ENCODE results near the gene EXD1. TPM values are rescaled to one million over a fixed set of nuclear protein-coding genes. Genes with fewer than 3 reads are reported as not detected.
"Not testable (repeated sequence)": the region's sequence is repeated elsewhere in the genome, so short reads cannot be mapped to it uniquely, and the experiment has no call there.

EXD1 gene
- total RNA-seq, 1 donor from 2014 or later = not detected

- Mint-ChIP-seq H3K36me3 (ENCODE audit: low read depth) (no peaks in the 10 kb centered on the region), H3K4me3 (no peak overlapping the region), H3K9me3 (peaks cover 2% of the 10 kb centered on the region), H3K27me3 (no peaks in the 10 kb centered on the region), H3K27ac (no peak overlapping the region), H3K4me1 (no peaks in the 10 kb centered on the region)
- ChIA-PET CTCF (no interaction called here), POLR2A (no interaction called here)
- no peak for DNase-seq
- intact Hi-C loops (cut with micrococcal nuclease) = no loop called here
- ATAC-seq (ENCODE audit: low read depth) = no peak
- no peak for TF ChIP-seq CTCF (IDR thresholded peaks at IDR 0.05)
Observed at GRCh38 chr15:41151451-41152005, 79.0 kb downstream of the EXD1 start.

- TF ChIP-seq CTCF (IDR thresholded peaks at IDR 0.05) = no peak
- intact Hi-C loops (cut with micrococcal nuclease) = no loop called here
- POLR2A ChIA-PET = no interaction called here
- no peak overlapping the region for H3K27ac Mint-ChIP-seq
- DNase-seq (no peak), ATAC-seq (ENCODE audit: low read depth) (no peak)
- peaks cover 2% of the 10 kb centered on the region for H3K9me3 Mint-ChIP-seq
- H3K27me3 Mint-ChIP-seq = no peaks in the 10 kb centered on the region
- H3K4me1 Mint-ChIP-seq = no peaks in the 10 kb centered on the region
- no peak overlapping the region for H3K4me3 Mint-ChIP-seq
- CTCF ChIA-PET = no interaction called here
- no peaks in the 10 kb centered on the region for H3K36me3 Mint-ChIP-seq (ENCODE audit: low read depth)
Observed at GRCh38 chr15:41150279-41150678, 80.3 kb downstream of the EXD1 start.

DNA sequence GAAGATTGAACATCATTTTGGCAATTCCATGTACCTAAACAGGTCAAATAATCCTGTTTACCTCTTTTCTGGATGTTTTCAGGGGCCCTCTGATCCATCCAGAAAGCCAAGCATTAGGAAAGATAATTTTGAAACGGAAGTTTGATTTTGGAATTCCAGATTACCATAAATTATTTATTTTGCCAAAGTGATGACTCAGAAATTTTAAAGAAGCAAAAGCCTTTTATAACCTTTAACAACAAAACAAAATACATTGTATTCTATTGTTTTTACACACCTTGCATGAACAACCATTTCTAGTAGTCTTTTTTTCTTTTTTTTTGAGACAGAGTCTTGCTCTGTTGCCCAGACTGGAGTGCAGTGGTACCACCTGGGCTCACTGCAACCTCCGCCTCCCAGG, 82.5 kb downstream of the EXD1 start:
- no peak for TF ChIP-seq CTCF (IDR thresholded peaks at IDR 0.05)
- ATAC-seq (ENCODE audit: low read depth) (no peak), DNase-seq (no peak)
- Mint-ChIP-seq H3K27ac (no peak overlapping the region), H3K4me1 (no peaks in the 10 kb centered on the region), H3K9me3 (peaks cover 2% of the 10 kb centered on the region), H3K4me3 (no peak overlapping the region), H3K36me3 (ENCODE audit: low read depth) (no peaks in the 10 kb centered on the region), H3K27me3 (no peaks in the 10 kb centered on the region)
- CTCF ChIA-PET = no interaction called here
- intact Hi-C loops (cut with micrococcal nuclease) = no loop called here
- POLR2A ChIA-PET = no interaction called here

DNA sequence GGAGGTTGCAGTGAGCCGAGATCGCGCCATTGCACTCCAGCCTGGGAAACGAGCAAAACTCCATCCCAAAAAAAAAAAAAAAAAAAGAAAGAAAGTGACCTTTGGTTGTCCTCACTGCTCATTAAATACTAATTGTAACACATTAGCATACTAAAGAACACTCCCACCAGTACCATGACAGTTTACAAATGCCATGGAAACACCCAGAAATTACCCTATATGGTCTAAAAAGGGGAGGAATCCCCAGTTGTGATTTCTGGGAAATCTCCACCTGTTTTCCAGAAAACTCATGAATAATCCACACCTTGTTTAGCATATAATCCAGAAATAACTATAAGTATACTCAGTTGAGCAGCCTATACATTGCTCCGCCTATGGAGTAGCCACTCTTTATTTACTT, 90.9 kb downstream of the EXD1 start:
- ChIA-PET POLR2A (no interaction called here), CTCF (no interaction called here)
- no peak overlapping the region for H3K4me3 Mint-ChIP-seq
- H3K36me3 Mint-ChIP-seq (ENCODE audit: low read depth) = no peaks in the 10 kb centered on the region
- ATAC-seq (ENCODE audit: low read depth) (no peak), DNase-seq (no peak)
- no peak for TF ChIP-seq CTCF (IDR thresholded peaks at IDR 0.05)
- H3K4me1 Mint-ChIP-seq = no peaks in the 10 kb centered on the region
- intact Hi-C loops (cut with micrococcal nuclease) = no loop called here
- no peaks in the 10 kb centered on the region for H3K27me3 Mint-ChIP-seq
- no peaks in the 10 kb centered on the region for H3K9me3 Mint-ChIP-seq
- no peak overlapping the region for H3K27ac Mint-ChIP-seq

DNA sequence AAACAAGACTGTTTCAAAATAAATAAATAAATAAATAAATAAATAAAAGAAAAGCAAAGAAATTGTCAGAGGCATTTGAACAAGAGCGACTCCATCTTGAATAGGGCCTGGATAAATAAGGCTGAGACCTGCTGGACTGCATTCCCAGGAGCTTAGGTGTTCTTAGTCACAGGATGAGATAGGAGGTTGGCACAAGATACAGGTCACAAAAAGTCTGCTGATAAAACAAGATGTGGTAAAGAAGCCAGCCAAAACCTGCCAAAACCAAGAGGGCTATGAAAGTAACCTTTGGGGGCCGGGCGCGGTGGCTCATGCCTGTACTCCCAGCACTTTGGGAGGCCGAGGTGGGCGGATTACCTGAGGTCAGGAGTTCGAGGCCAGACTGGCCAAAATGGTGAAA, 91.4 kb downstream of the EXD1 start:
- H3K4me3 Mint-ChIP-seq; CTCF ChIA-PET; POLR2A ChIA-PET; ATAC-seq (ENCODE audit: low read depth); DNase-seq; H3K27ac Mint-ChIP-seq; H3K36me3 Mint-ChIP-seq (ENCODE audit: low read depth); H3K9me3 Mint-ChIP-seq; H3K4me1 Mint-ChIP-seq; intact Hi-C loops (cut with micrococcal nuclease); H3K27me3 Mint-ChIP-seq: not testable (repeated sequence)

- H3K27me3 Mint-ChIP-seq; H3K9me3 Mint-ChIP-seq; ATAC-seq (ENCODE audit: low read depth); CTCF ChIA-PET; H3K36me3 Mint-ChIP-seq (ENCODE audit: low read depth); intact Hi-C loops (cut with micrococcal nuclease); POLR2A ChIA-PET; DNase-seq; H3K4me1 Mint-ChIP-seq; H3K4me3 Mint-ChIP-seq; H3K27ac Mint-ChIP-seq: not testable (repeated sequence)
Observed at GRCh38 chr15:41135580-41135979, 95.0 kb downstream of the EXD1 start.
